ENCODE data around the gene BANK1. TPM values are rescaled to one million over a fixed set of nuclear protein-coding genes. Genes with fewer than 3 reads are reported as not detected.

BANK1 gene
- total RNA-seq, 1 experiment from 2014 or later: 2.4 TPM

DNA sequence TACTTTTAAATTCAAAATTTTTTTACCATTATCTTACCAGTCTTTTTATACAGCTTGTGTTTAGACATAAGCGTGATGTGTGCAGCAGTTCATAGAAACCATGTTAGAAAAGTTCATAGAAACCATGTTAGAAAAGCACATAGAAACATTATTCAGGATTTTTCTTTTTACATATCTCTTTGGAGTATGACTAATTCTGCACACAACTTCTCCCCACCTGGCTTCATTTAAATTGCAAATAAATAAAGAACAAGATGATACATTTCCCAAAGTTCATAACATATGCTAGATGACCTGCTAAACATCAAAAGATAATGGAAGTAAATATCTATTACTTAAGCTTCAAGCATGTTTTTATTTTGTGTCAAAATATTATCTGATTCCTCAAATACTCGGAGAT, 201.9 kb downstream of the BANK1 start:
- Histone ChIP-seq H3K4me3 (replicated peaks in 1 of 2; ENCODE audit: low read depth in 1 of 2, low read length in 2 of 2) (no peak overlapping the region), H3K27me3 (ENCODE audit: insufficient read depth, low read length) (no peaks in the 10 kb centered on the region), H3K79me2 (ENCODE audit: insufficient read depth, low read length) (no peaks in the 10 kb centered on the region), H3K36me3 (ENCODE audit: control insufficient read depth in 1 of 2, insufficient read depth in 2 of 2, low read length in 2 of 2) (no peaks in the 10 kb centered on the region), H2AFZ (ENCODE audit: low read depth, low read length, poor library complexity, severe bottlenecking) (no peak overlapping the region), H4K20me1 (ENCODE audit: insufficient read depth) (no peaks in the 10 kb centered on the region), H3K4me1 (ENCODE audit: control insufficient read depth in 1 of 2, insufficient read depth in 2 of 2, low read length in 2 of 2) (no peaks in the 10 kb centered on the region), H3K9ac (ENCODE audit: low read length) (no peak overlapping the region), H3K27ac (ENCODE audit: low read depth, low read length) (no peak overlapping the region), H3K4me2 (ENCODE audit: low read length) (no peak overlapping the region), H3K9me2 (ENCODE audit: insufficient read depth) (no peaks in the 10 kb centered on the region), H3K9me3 (ENCODE audit: control insufficient read depth in 1 of 2, insufficient read depth in 1 of 2, low read depth in 1 of 2, low read length in 2 of 2) (no peaks in the 10 kb centered on the region)
- DNase-seq (ENCODE audit: low read depth, low spot score) (no peak), ATAC-seq (no peak)
- CTCF ChIA-PET: no interaction called here
- POLR2A ChIA-PET: no interaction called here
- TF ChIP-seq POLR2A (IDR thresholded peaks at IDR 0.05; ENCODE audit: borderline replicate concordance, extremely low read depth, insufficient read depth, insufficient read length): no peak
- no TSS peak for BruUV-seq (replicated peaks)
- RAD21 ChIA-PET (ENCODE audit: low non-redundant PET in 1 of 2, low total read pairs in 2 of 2, uncharacterized antibody in 2 of 2, unreplicated experiment in 2 of 2): no interaction called here
- intact Hi-C loops (cut with micrococcal nuclease): no loop called here

DNA sequence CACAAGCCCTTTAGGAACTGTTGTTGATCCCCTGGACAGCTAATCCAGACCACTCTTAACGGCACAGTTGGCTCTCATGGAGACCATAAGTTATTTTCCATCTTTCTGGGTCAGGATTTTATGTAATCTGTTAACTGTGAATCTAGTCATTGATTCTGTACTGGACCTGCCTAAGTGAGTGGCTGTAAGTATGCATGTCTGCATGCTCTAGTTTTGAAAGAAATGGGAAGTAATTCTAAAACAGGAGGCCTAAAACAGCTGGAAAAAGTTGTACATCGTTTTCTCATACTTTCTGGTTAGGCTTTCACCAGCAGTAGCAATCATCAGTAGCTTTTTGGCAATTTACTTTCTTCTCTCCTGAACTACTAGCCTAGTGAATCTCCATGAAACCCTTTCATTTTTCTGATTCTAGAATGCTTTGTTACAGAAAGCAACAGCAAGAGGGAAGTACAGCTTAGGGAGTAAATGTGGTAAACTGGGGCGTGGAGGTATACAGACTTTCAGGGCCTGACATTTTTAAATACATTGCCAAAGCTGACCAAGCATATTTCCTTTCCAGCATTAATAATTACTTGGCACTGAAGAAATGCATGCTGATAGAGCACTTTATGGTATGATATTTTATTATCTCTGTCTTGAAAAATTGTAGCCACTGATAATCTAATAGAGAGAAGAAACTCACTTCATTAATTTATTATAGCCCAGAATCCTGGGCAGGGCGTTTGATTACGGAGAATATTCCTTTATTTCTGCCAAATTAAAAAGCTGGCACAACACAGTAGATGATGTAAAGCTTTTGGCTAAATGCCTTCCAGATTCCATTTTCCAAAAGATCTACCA, 202.7 kb downstream of the BANK1 start:
- no peaks in the 10 kb centered on the region for H3K9me3 ChIP-seq (ENCODE audit: control insufficient read depth in 1 of 2, insufficient read depth in 1 of 2, low read depth in 1 of 2, low read length in 2 of 2)
- intact Hi-C loops (cut with micrococcal nuclease): no loop called here
- H3K27ac ChIP-seq (ENCODE audit: low read depth, low read length): no peak overlapping the region
- no peak overlapping the region for H2AFZ ChIP-seq (ENCODE audit: low read depth, low read length, poor library complexity, severe bottlenecking)
- no TSS peak for BruUV-seq (replicated peaks)
- H3K36me3 ChIP-seq (ENCODE audit: control insufficient read depth in 1 of 2, insufficient read depth in 2 of 2, low read length in 2 of 2): no peaks in the 10 kb centered on the region
- H3K79me2 ChIP-seq (ENCODE audit: insufficient read depth, low read length): no peaks in the 10 kb centered on the region
- RAD21 ChIA-PET (ENCODE audit: low non-redundant PET in 1 of 2, low total read pairs in 2 of 2, uncharacterized antibody in 2 of 2, unreplicated experiment in 2 of 2): no interaction called here
- no peaks in the 10 kb centered on the region for H4K20me1 ChIP-seq (ENCODE audit: insufficient read depth)
- POLR2A ChIA-PET: no interaction called here
- CTCF ChIA-PET: no interaction called here
- H3K4me2 ChIP-seq (ENCODE audit: low read length): no peak overlapping the region
- no peaks in the 10 kb centered on the region for H3K27me3 ChIP-seq (ENCODE audit: insufficient read depth, low read length)
- no peak overlapping the region for H3K4me3 ChIP-seq (replicated peaks in 1 of 2; ENCODE audit: low read depth in 1 of 2, low read length in 2 of 2)
- no peaks in the 10 kb centered on the region for H3K9me2 ChIP-seq (ENCODE audit: insufficient read depth)
- ATAC-seq (no peak), DNase-seq (ENCODE audit: low read depth, low spot score) (no peak)
- H3K9ac ChIP-seq (ENCODE audit: low read length): no peak overlapping the region
- no peaks in the 10 kb centered on the region for H3K4me1 ChIP-seq (ENCODE audit: control insufficient read depth in 1 of 2, insufficient read depth in 2 of 2, low read length in 2 of 2)
- TF ChIP-seq ELF1 (IDR thresholded peaks at IDR 0.05; ENCODE audit: borderline replicate concordance, low read depth): no peak
- no peak for TF ChIP-seq EZH2 (IDR thresholded peaks at IDR 0.05)
- TF ChIP-seq, protein P1, sequence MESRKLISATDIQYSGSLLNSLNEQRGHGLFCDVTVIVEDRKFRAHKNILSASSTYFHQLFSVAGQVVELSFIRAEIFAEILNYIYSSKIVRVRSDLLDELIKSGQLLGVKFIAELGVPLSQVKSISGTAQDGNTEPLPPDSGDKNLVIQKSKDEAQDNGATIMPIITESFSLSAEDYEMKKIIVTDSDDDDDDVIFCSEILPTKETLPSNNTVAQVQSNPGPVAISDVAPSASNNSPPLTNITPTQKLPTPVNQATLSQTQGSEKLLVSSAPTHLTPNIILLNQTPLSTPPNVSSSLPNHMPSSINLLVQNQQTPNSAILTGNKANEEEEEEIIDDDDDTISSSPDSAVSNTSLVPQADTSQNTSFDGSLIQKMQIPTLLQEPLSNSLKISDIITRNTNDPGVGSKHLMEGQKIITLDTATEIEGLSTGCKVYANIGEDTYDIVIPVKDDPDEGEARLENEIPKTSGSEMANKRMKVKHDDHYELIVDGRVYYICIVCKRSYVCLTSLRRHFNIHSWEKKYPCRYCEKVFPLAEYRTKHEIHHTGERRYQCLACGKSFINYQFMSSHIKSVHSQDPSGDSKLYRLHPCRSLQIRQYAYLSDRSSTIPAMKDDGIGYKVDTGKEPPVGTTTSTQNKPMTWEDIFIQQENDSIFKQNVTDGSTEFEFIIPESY (IDR thresholded peaks at IDR 0.05; ENCODE audit: extremely low read depth, insufficient replicate concordance, low read length): no peak
- no peak for TF ChIP-seq EGR1 (IDR thresholded peaks at IDR 0.05; ENCODE audit: low read depth)
- TF ChIP-seq JUND (IDR thresholded peaks at IDR 0.05): no peak
- no peak for TF ChIP-seq TCF7L2 (IDR thresholded peaks at IDR 0.05; ENCODE audit: borderline replicate concordance, extremely low read depth, insufficient read depth, insufficient read length)
- TF ChIP-seq SP1 (IDR thresholded peaks at IDR 0.05; ENCODE audit: low read depth): no peak
- no peak for TF ChIP-seq SIN3A (IDR thresholded peaks at IDR 0.05; ENCODE audit: low read depth)
- TF ChIP-seq, protein P2, sequence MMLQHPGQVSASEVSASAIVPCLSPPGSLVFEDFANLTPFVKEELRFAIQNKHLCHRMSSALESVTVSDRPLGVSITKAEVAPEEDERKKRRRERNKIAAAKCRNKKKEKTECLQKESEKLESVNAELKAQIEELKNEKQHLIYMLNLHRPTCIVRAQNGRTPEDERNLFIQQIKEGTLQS (IDR thresholded peaks at IDR 0.05): no peak
- no peak for TF ChIP-seq CBX3 (IDR thresholded peaks at IDR 0.05; ENCODE audit: low read depth)
- TF ChIP-seq, protein P3, sequence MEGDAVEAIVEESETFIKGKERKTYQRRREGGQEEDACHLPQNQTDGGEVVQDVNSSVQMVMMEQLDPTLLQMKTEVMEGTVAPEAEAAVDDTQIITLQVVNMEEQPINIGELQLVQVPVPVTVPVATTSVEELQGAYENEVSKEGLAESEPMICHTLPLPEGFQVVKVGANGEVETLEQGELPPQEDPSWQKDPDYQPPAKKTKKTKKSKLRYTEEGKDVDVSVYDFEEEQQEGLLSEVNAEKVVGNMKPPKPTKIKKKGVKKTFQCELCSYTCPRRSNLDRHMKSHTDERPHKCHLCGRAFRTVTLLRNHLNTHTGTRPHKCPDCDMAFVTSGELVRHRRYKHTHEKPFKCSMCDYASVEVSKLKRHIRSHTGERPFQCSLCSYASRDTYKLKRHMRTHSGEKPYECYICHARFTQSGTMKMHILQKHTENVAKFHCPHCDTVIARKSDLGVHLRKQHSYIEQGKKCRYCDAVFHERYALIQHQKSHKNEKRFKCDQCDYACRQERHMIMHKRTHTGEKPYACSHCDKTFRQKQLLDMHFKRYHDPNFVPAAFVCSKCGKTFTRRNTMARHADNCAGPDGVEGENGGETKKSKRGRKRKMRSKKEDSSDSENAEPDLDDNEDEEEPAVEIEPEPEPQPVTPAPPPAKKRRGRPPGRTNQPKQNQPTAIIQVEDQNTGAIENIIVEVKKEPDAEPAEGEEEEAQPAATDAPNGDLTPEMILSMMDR (IDR thresholded peaks at IDR 0.05 in 2 of 3, conservative IDR thresholded peaks at IDR 0.05 in 1 of 3; ENCODE audit: borderline replicate concordance in 1 of 3, insufficient read depth in 1 of 3, low read depth in 2 of 3, low read length in 2 of 3): no peak
- no peak for TF ChIP-seq RAD21 (IDR thresholded peaks at IDR 0.05; ENCODE audit: low read depth)
- TF ChIP-seq EZH2phosphoT487 (IDR thresholded peaks at IDR 0.05; ENCODE audit: borderline replicate concordance): no peak
- TF ChIP-seq SRF (IDR thresholded peaks at IDR 0.05; ENCODE audit: low read depth): no peak
- TF ChIP-seq POLR2AphosphoS5 (IDR thresholded peaks at IDR 0.05; ENCODE audit: low read depth, low read length): no peak
- no peak for TF ChIP-seq YY1 (IDR thresholded peaks at IDR 0.05; ENCODE audit: extremely low read depth, insufficient replicate concordance, low read depth, low read length)

All from HCT116 (cell line).